NB4 (cell line): Measurements from ENCODE around the gene SEMA6A.

ENCODE experiments used
- DNase-seq: peaks from one replicate; pipeline ENCODE4 v3.0.0; 2010; ENCODE audit warnings: low read depth
- H3K4me3 ChIP-seq: one replicate; pipeline ENCODE4 v1.5.1; 2011; ENCODE audit warnings: mild to moderate bottlenecking, low read depth, low read length, moderate library complexity
- MYC ChIP-seq: IDR thresholded peaks from 2 replicates; pipeline ENCODE4 v1.6.1; 2011; ENCODE audit warnings: low read depth, low read length
- POLR2A ChIP-seq: IDR thresholded peaks from 2 replicates; pipeline ENCODE4 v1.6.1; 2011; ENCODE audit warnings: mild to moderate bottlenecking; ENCODE audit not compliant: insufficient read length; ENCODE audit errors: extremely low read depth
- TF ChIP-seq, protein P1 (sequence below): IDR thresholded peaks from 2 replicates; pipeline ENCODE4 v1.6.1; 2011; ENCODE audit warnings: low read depth, low read length
- TF ChIP-seq, protein P2 (sequence below): IDR thresholded peaks from one replicate; pipeline ENCODE4 v1.5.1; 2012; ENCODE audit warnings: low read depth, low read length

The SEMA6A gene

DNA sequence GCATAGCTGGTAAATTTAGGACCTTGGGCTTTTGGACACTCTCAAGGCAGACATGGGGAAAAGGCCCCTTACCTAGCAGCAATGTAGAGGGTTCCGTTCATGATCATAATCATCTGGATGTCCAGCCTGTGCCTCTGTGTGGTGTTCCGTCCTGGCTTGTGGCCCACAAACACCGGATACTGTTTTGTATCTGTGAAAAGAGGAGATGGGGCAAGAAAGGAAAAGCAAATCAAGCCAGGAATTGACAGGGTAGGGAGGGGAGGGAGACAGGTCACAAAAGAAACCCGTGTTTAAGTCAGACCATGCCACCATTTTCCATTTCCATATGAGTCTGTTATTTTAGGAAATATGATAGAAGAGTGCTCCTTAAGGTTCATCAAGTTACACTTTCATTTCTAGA lies 72.5 kb downstream of the SEMA6A start:
- no peak overlapping the region for H3K4me3 ChIP-seq

DNA sequence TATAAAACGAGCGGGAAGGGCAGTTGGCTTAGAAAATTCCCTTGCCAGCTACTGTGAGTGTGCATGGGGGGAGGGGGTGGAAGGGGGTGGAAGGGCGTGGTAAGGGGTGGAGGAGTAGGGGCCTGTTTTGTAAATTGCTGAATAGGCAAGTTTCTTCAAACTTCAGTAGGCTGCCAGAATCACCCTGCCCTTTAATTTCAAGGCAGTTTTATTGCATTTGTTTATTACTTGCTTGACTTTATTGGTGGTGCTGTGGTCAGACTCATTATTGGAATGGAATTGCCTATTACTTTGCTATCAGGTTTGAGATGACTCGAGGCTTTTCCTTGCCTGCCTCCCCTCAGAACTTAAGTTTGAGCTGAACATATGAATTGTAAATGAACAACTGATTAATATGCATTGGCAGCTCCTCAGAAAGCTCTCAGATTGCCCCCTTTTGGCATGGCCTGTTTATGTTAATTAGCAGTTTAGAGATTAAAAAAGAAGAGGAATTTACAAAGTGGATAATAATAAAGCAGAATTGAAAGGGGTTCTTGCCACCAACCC lies 76.0 kb downstream of the SEMA6A start:
- DNase-seq = no peak
- no peak overlapping the region for H3K4me3 ChIP-seq
- TF ChIP-seq, protein P1, sequence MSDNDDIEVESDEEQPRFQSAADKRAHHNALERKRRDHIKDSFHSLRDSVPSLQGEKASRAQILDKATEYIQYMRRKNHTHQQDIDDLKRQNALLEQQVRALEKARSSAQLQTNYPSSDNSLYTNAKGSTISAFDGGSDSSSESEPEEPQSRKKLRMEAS = no peak
- TF ChIP-seq POLR2A = no peak
- TF ChIP-seq MYC = no peak
- TF ChIP-seq, protein P2, sequence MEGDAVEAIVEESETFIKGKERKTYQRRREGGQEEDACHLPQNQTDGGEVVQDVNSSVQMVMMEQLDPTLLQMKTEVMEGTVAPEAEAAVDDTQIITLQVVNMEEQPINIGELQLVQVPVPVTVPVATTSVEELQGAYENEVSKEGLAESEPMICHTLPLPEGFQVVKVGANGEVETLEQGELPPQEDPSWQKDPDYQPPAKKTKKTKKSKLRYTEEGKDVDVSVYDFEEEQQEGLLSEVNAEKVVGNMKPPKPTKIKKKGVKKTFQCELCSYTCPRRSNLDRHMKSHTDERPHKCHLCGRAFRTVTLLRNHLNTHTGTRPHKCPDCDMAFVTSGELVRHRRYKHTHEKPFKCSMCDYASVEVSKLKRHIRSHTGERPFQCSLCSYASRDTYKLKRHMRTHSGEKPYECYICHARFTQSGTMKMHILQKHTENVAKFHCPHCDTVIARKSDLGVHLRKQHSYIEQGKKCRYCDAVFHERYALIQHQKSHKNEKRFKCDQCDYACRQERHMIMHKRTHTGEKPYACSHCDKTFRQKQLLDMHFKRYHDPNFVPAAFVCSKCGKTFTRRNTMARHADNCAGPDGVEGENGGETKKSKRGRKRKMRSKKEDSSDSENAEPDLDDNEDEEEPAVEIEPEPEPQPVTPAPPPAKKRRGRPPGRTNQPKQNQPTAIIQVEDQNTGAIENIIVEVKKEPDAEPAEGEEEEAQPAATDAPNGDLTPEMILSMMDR = no peak

More for the DNA sequence above, 72.5 kb downstream of the SEMA6A start:
- no peak for DNase-seq
- TF ChIP-seq, protein P2 = no peak
- TF ChIP-seq POLR2A = no peak
- TF ChIP-seq, protein P1 = no peak

DNA sequence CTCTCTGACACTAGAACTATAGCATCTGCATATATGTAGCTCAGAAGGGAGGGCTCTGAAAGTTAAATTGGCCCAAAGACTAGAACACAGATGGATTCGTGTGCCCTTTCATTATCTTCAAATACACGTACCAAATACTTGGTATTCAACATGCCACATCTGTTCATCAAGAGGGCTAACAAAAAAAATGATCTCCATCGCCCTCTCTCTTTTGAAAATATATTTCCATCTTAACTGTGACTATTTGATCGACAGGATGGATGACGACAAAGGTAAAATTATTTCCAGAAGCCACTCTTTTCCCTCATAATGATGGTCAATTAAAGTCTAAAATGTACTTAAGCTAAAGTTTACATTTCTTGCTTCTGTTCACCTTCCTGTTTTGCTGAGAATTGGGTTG lies 77.0 kb downstream of the SEMA6A start:
- no peak for TF ChIP-seq MYC
- TF ChIP-seq, protein P2 = no peak
- TF ChIP-seq POLR2A = no peak
- TF ChIP-seq, protein P1 = no peak
- no peak for DNase-seq
- no peak overlapping the region for H3K4me3 ChIP-seq

DNA sequence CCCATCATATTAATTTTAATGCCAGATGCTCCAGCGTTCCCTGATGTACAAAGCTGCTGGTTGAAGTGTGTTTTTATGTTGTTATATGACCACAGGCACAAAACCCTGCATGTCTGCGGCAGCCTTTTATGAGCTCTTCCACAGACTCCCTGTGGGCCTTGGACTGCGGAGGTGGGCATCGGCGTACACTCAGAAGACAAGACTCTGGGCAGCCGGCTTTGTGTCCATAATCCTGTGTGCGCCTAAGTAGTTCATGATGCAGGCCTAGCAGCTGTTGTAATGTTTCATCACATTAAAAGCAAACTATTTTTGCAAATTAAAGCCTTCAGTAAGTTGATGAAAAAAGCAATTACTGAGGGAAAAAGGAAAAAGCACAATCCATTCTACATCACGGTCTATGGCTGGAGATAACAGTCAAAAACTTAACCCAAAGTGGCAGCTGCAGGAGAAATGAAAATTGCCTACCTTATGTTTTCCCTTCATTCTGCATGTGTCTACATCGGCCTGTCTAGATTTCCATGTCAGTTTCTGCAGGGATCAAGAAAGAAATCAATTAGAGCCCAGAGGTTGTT lies 78.8 kb downstream of the SEMA6A start:
- TF ChIP-seq, protein P1 = no peak
- no peak for TF ChIP-seq POLR2A
- DNase-seq = no peak

DNA sequence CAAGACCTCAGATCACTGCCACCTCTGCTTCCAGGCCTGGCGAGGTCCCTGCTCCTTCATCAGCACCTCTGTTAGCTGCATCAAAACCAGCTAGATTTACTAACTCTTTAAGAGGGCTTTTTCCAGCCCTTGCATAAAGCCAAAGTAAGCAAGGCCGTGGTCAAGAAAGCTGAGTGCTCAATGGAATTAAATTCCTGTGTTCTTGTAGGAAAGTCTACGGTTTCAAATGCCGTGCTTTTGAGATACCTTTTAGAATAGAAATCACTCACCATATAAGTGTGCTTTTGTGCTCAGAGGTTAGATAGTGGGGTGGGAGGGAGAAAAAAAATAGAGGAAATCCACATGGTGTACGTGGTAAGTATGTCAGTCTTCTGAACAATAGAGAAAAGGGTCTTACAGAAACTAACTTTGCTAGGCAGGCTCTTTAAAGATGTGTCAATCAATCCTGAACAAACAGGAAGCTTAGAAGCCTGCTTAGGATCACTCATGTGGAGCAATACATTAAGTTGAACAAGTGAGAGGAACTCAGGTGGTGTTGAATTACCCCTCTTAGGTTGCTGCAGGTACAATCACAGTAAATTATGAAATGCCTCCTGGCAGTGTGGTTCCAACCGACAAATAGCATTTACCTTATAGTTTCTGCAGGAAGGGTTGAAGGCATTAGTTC lies 79.7 kb downstream of the SEMA6A start:
- TF ChIP-seq, protein P1 = no peak
- TF ChIP-seq, protein P2 = no peak
- no peak for TF ChIP-seq MYC
- no peak for TF ChIP-seq POLR2A
- peak; percentile 2 for DNase-seq
- H3K4me3 ChIP-seq = no peak overlapping the region

More for the DNA sequence above, 78.8 kb downstream of the SEMA6A start:
- H3K4me3 ChIP-seq = no peak overlapping the region

DNA sequence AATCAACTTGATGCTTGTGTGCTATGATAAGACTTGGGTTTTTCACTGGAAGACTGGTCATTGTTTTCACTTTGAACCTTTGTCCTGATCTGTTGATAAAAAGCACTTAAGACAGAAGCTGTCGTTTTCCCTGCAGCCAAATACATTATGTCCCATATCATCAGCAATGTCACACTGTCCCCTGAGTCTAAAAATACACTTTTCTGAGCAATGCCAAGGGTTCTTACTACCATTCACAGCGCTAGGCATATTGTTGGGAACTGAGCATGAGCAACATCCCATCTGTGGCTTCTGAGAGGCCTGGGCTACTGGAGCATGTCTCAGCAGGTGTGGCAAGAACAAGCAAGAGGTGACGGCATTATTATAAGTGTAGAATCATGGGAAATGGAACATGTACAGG lies 81.8 kb downstream of the SEMA6A start:
- no peak overlapping the region for H3K4me3 ChIP-seq
- no peak for TF ChIP-seq MYC
- TF ChIP-seq POLR2A = no peak
- TF ChIP-seq, protein P1 = no peak
- TF ChIP-seq, protein P2 = no peak
- DNase-seq = no peak
